Measurements from ENCODE around the gene SFMBT1.
"Not testable (repeated sequence)": the region's sequence is repeated elsewhere in the genome, so short reads cannot be mapped to it uniquely, and the experiment has no call there.

SFMBT1 gene

GRCh38 chr3:53073553-53074365, 27.9 kb upstream of the SFMBT1 start:
- no peak for DNase-seq

- peak; percentile 89 for DNase-seq
Measured at GRCh38 chr3:53072653-53073552, 27.0 kb upstream of the SFMBT1 start.

- no peak for DNase-seq
Measured at GRCh38 chr3:53071882-53072431, 26.1 kb upstream of the SFMBT1 start.

GRCh38 chr3:53069422-53070068, 23.7 kb upstream of the SFMBT1 start:
- no peak for DNase-seq

GRCh38 chr3:53068176-53068575, 22.3 kb upstream of the SFMBT1 start:
- DNase-seq = no peak

- no peak for DNase-seq
Measured at GRCh38 chr3:53067567-53067966, 21.7 kb upstream of the SFMBT1 start.

GRCh38 chr3:53065841-53066480, 20.1 kb upstream of the SFMBT1 start:
- DNase-seq = no peak

GRCh38 chr3:53062905-53063304, 17.0 kb upstream of the SFMBT1 start:
- no peak for DNase-seq

- DNase-seq = no peak
Measured at GRCh38 chr3:53056442-53056841, 10.6 kb upstream of the SFMBT1 start.

GRCh38 chr3:53054233-53054632, 8.4 kb upstream of the SFMBT1 start:
- DNase-seq = not testable (repeated sequence)

GRCh38 chr3:53051929-53052328, 6.1 kb upstream of the SFMBT1 start:
- DNase-seq = no peak

GRCh38 chr3:53049987-53050386, 4.1 kb upstream of the SFMBT1 start:
- no peak for DNase-seq

GRCh38 chr3:53046171-53047170, 598 bp upstream of the SFMBT1 start:
- peak; percentile 61 for DNase-seq

- DNase-seq = peak; percentile 53
Measured at GRCh38 chr3:53044711-53045517, 959 bp downstream of the SFMBT1 start.

- DNase-seq = no peak
Measured at GRCh38 chr3:53044371-53044710, 1.5 kb downstream of the SFMBT1 start.

GRCh38 chr3:53043738-53044137, 2.1 kb downstream of the SFMBT1 start:
- no peak for DNase-seq

GRCh38 chr3:53042651-53043050, 3.2 kb downstream of the SFMBT1 start:
- no peak for DNase-seq

- no peak for DNase-seq
Measured at GRCh38 chr3:53040351-53040820, 5.5 kb downstream of the SFMBT1 start.

- DNase-seq = no peak
Measured at GRCh38 chr3:53039376-53039752, 6.5 kb downstream of the SFMBT1 start.

- no peak for DNase-seq
Measured at GRCh38 chr3:53038679-53039375, 7.0 kb downstream of the SFMBT1 start.
